ENCODE data around the gene BMP6.

The BMP6 gene

GRCh38 chr6:7725849-7726415 is at the start of gene BMP6:
Gene BMP6 (plus strand): TSS chr6:7726099. CDS start chr6:7726956, 857 bp downstream.
- no peak for DNase-seq

- DNase-seq = no peak
Measured at GRCh38 chr6:7677229-7677628, 48.7 kb upstream of the BMP6 start.

GRCh38 chr6:7680393-7681075 is 45.4 kb upstream of the BMP6 start:
- no peak for DNase-seq

GRCh38 chr6:7681449-7681848 is 44.5 kb upstream of the BMP6 start:
- no peak for DNase-seq

- DNase-seq = no peak
Measured at GRCh38 chr6:7684076-7684475, 41.8 kb upstream of the BMP6 start.

GRCh38 chr6:7684843-7685242 is 41.1 kb upstream of the BMP6 start:
- no peak for DNase-seq

- DNase-seq = no peak
Measured at GRCh38 chr6:7685276-7685675, 40.6 kb upstream of the BMP6 start.

- no peak for DNase-seq
Measured at GRCh38 chr6:7687145-7688111, 38.5 kb upstream of the BMP6 start.

GRCh38 chr6:7691021-7691420 is 34.9 kb upstream of the BMP6 start:
- no peak for DNase-seq

GRCh38 chr6:7691675-7692452 is 34.0 kb upstream of the BMP6 start:
- no peak for DNase-seq

GRCh38 chr6:7692453-7692784 is 33.5 kb upstream of the BMP6 start:
- DNase-seq = no peak

GRCh38 chr6:7693827-7694226 is 32.1 kb upstream of the BMP6 start:
- no peak for DNase-seq

GRCh38 chr6:7696061-7696460 is 29.8 kb upstream of the BMP6 start:
- no peak for DNase-seq

GRCh38 chr6:7697432-7697819 is 28.5 kb upstream of the BMP6 start:
- no peak for DNase-seq

- DNase-seq = no peak
Measured at GRCh38 chr6:7697820-7698623, 27.9 kb upstream of the BMP6 start.

GRCh38 chr6:7701212-7701834 is 24.6 kb upstream of the BMP6 start:
- DNase-seq = no peak

GRCh38 chr6:7703148-7703680 is 22.7 kb upstream of the BMP6 start:
- DNase-seq = no peak

- DNase-seq = no peak
Measured at GRCh38 chr6:7705483-7705882, 20.4 kb upstream of the BMP6 start.

GRCh38 chr6:7706269-7706668 is 19.6 kb upstream of the BMP6 start:
- DNase-seq = no peak

GRCh38 chr6:7707787-7708186 is 18.1 kb upstream of the BMP6 start:
- no peak for DNase-seq

GRCh38 chr6:7719364-7719850 is 6.5 kb upstream of the BMP6 start:
- no peak for DNase-seq

Measured in cerebellar nuclear complex (tissue), 1 donor.